Tongue (tissue), 2 donors: ENCODE results near the gene TMEM53. TPM values are rescaled to one million over a fixed set of nuclear protein-coding genes. Genes with fewer than 3 reads are reported as not detected.

Source experiments
- DNase-seq: peaks from one replicate; pipeline ENCODE4 v3.0.0-alpha.2; 2015
- total RNA-seq: library from RNA; depleted of rRNA; stranded (reverse); fragments of >200 nt; gene quantifications from one replicate; pipeline ENCODE4 v1.2.3, GENCODE V29; 2014

Gene TMEM53
- total RNA-seq, 1 donor from 2014 or later: 2.6 TPM

- DNase-seq: no peak
Measured at GRCh38 chr1:44628962-44629756, 45.1 kb downstream of the TMEM53 start.

- no peak for DNase-seq
Measured at GRCh38 chr1:44625348-44625747, 48.9 kb downstream of the TMEM53 start.

GRCh38 chr1:44624268-44624901 lies 49.9 kb downstream of the TMEM53 start:
- no peak for DNase-seq

GRCh38 chr1:44621841-44622286 lies 52.4 kb downstream of the TMEM53 start:
- no peak for DNase-seq

GRCh38 chr1:44620072-44620471 lies 54.2 kb downstream of the TMEM53 start:
- DNase-seq: no peak

GRCh38 chr1:44619261-44619900 lies 54.9 kb downstream of the TMEM53 start:
- DNase-seq: no peak

- DNase-seq: no peak
Measured at GRCh38 chr1:44617703-44618029, 56.6 kb downstream of the TMEM53 start.

GRCh38 chr1:44616991-44617702 lies 57.1 kb downstream of the TMEM53 start:
- DNase-seq: no peak

GRCh38 chr1:44616284-44616990 lies 57.8 kb downstream of the TMEM53 start:
- DNase-seq: no peak

GRCh38 chr1:44613941-44614340 lies 60.3 kb downstream of the TMEM53 start:
- no peak for DNase-seq

- DNase-seq: no peak
Measured at GRCh38 chr1:44611866-44612265, 62.4 kb downstream of the TMEM53 start.

- no peak for DNase-seq
Measured at GRCh38 chr1:44611419-44611818, 62.9 kb downstream of the TMEM53 start.

- no peak for DNase-seq
Measured at GRCh38 chr1:44610527-44611148, 63.6 kb downstream of the TMEM53 start.

GRCh38 chr1:44609768-44610526 lies 64.3 kb downstream of the TMEM53 start:
- no peak for DNase-seq

- DNase-seq: peak; percentile 67
Measured at GRCh38 chr1:44609412-44609767, 64.9 kb downstream of the TMEM53 start.

- no peak for DNase-seq
Measured at GRCh38 chr1:44608141-44608540, 66.1 kb downstream of the TMEM53 start.

- no peak for DNase-seq
Measured at GRCh38 chr1:44606701-44607281, 67.5 kb downstream of the TMEM53 start.

GRCh38 chr1:44605914-44606615 lies 68.2 kb downstream of the TMEM53 start:
- DNase-seq: no peak

- DNase-seq: no peak
Measured at GRCh38 chr1:44604157-44604955, 69.9 kb downstream of the TMEM53 start.
